ENCODE results near the gene LGALS3. TPM values are rescaled to one million over a fixed set of nuclear protein-coding genes. Genes with fewer than 3 reads are reported as not detected.
"Not testable (repeated sequence)": the region's sequence is repeated elsewhere in the genome, so short reads cannot be mapped to it uniquely, and the experiment has no call there.

LGALS3 gene
- 114 and 178 TPM in 2 replicates for total RNA-seq

- no peak for DNase-seq (ENCODE audit: low read depth)
Measured at GRCh38 chr14:55129086-55129427, at the start of gene LGALS3. Gene LGALS3 (plus strand): TSS chr14:55129252. CDS start chr14:55137374, 8,122 bp downstream.

DNA sequence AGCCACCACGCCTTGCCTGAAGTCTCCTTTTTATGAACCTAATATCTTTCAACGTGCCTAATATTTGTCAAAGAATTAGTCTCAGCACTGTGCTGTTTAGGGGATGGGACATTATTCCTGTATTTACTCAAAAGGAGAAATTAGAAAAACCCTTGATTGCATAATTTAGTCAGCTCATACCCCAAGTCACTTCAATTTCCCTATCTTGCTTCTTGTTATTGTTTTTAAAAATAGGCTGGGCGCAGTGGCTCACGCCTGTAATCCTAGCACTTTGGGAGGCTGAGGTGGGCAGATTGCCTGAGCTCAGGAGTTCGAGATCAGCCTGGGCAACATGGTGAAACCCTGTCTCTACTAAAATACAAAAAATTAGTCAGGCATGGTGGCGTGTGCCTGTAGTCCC lies 49.1 kb upstream of the LGALS3 start:
- DNase-seq (ENCODE audit: low read depth): not testable (repeated sequence)

- no peak for DNase-seq (ENCODE audit: low read depth)
Measured at GRCh38 chr14:55084401-55085059, 44.5 kb upstream of the LGALS3 start.

DNA sequence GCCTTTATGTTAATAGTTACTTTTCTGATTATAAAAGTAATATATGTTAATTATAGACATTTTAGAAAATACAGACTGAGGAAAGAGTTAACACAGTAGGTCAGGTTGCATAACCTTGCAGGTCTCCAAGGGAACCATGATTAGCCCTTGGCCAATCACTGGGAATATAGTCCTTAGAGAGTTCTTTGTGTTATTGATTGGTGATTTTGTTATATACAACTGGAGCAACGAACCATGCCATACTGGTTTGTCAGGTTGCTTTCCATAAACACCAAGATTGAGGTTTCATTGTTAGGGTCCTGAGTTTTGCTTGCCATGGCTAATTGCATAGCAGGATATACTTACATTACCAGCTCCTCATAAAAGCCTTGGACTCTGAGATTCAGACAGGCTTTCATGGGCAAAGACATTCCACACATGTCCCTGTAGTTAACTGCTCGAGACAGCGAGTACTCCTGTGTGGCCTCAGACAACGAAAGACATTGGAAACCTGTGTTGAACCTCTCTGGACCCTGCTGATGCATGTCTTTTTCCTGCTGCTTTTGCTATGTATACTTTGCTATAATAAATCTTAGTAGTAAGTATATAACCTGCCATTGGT lies 43.9 kb upstream of the LGALS3 start:
- DNase-seq (ENCODE audit: low read depth): no peak

DNA sequence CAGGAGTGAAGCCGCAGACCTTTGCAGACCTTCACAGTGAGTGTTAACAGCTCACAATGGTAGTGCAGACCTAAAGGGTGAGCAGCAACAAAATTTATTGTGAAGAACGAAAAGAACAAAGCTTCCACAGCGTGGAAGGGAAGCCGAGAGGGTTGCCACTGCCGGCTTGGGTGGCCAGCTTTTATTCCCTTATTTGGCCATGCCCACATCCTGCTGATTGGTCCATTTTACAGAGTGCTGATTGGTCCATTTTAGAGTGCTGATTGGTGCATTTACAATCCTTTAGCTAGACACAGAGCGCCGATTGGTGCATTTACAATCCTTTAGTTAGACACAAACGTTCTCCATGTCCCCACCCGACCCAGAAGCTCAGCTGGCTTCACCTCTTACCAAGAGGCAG lies 42.1 kb upstream of the LGALS3 start:
- no peak for DNase-seq (ENCODE audit: low read depth)

GRCh38 chr14:55088356-55088755 lies 40.7 kb upstream of the LGALS3 start:
- DNase-seq (ENCODE audit: low read depth): no peak

GRCh38 chr14:55092341-55092740 lies 36.7 kb upstream of the LGALS3 start:
- DNase-seq (ENCODE audit: low read depth): no peak

- peak; percentile 40 for DNase-seq (ENCODE audit: low read depth)
Measured at GRCh38 chr14:55094292-55095157, 34.5 kb upstream of the LGALS3 start.

DNA sequence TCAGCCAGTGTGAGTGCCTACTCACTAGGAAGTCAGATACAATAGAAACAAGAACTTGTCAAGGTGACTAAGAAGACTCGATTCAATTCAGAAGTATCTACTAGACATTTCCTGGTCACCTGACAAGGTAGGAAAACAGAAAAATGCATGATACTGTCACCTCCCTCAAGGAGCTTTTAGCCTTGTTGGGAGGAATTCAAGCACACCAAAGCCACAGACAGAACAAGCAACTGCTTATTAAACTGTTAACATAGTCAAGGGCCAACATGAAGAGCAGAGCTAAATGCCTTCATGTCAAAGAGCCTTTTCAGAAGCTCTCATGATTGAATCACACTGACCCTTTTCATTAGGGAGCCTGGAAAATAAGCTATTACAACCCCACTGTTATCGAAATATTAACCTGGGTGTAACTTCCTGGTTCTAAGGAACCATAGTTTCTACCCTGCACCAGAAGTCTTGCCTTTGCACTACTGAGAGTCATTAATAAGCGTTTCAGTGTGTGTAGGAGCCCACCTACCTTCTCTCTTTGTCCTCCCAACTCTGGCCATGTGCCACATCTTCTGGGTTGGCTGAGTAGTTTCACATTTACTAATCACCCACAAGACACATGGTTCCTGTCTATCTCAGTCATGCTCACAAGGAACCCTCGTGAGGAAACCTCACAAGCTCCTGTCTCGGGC lies 31.0 kb upstream of the LGALS3 start:
- peak; percentile 61 for DNase-seq (ENCODE audit: low read depth)

GRCh38 chr14:55098561-55098898 lies 30.5 kb upstream of the LGALS3 start:
- no peak for DNase-seq (ENCODE audit: low read depth)

DNA sequence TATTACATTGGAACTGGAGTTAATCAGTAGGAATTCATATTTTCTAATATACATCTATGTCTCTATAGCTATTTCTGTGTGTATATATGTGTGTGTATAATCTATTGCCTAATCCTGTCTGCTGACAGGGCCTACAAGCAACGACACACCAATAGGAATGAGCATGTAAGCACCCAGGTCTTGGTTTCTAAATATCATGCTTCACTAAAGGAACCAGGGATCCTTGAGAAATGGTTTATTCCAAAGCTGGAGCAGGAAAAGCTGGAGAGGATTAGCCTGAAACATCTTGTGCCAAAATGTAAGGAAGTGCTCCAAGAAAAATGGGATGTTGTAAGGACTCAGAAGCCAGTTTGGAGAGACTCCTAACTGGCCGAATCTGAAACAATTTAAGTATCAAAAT lies 29.3 kb upstream of the LGALS3 start:
- DNase-seq (ENCODE audit: low read depth): no peak

- DNase-seq (ENCODE audit: low read depth): no peak
Measured at GRCh38 chr14:55101698-55102097, 27.4 kb upstream of the LGALS3 start.

DNA sequence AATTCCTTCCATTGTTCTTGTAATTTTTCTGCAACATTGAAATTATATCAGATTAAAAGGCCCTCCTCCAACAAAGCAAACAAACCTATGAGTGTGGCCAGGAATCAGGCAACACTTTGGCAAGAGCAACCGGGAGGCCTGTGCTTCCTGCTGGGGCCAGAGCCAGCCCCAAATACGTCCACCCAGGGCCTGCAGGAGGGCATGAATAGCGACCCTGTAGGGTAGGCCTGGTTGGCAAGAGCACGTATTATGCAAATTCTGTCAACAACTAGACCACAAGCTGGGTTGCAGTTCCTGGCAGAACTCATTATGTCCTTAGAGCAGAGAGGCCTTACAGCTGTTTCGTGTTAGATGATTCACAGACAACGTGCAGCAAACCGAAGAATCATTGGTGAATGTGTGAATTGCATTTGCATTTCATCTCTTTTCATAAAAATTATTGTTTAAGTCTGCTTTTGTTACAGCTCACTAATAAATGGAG lies 26.9 kb upstream of the LGALS3 start:
- peak; percentile 98 for DNase-seq (ENCODE audit: low read depth)

DNA sequence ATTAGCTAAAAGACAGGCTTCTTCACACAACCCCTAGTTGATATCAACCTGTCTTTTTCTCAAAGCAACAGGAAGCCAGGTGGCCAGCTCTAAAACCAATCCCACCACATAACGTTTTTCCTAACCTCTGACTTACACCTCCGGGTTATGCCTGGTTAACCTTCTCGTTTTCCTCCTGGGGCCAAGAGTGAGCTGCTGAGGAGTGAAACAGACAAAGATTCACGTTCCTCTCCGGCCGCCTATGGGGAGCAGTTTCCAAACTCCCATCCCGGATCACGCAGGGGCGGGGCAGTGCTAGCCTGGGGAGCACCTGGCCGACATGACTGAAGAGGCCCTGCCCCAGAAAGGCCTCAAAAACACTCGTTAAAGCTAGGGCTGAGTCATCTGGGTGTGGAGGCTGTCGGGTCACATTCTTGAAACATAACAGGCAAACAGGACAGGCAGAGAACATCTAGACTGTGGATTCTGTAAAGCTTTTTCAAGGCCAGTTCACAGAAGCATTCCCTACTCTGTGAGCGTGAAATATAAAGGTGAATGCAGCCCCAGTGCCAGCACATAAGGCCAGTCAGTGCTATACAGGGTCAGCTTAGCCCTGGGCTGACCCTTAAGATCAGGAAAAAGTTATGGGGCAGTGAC lies 25.9 kb upstream of the LGALS3 start:
- DNase-seq (ENCODE audit: low read depth): peak; percentile 98

GRCh38 chr14:55103971-55104954 lies 24.8 kb upstream of the LGALS3 start:
- no peak for DNase-seq (ENCODE audit: low read depth)

DNA sequence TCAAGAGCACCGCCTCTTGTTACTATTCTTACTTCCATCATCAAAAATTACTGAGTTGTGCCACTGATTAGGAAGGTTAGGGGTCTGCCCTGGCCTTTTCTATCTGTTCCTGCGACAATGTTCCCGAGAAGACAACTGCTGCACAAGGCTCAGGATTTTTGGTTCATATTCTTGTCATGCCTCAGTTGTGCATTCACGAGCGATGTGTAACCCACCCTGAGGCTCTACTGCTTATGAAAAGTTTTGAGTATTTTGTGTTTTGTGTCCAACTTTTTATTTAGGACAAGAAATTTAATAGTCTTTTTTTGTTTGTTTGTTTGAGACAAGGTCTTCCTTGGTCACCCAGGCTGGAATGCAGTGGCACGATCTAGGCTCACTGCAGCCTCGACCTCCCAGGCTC lies 23.1 kb upstream of the LGALS3 start:
- no peak for DNase-seq (ENCODE audit: low read depth)

DNA sequence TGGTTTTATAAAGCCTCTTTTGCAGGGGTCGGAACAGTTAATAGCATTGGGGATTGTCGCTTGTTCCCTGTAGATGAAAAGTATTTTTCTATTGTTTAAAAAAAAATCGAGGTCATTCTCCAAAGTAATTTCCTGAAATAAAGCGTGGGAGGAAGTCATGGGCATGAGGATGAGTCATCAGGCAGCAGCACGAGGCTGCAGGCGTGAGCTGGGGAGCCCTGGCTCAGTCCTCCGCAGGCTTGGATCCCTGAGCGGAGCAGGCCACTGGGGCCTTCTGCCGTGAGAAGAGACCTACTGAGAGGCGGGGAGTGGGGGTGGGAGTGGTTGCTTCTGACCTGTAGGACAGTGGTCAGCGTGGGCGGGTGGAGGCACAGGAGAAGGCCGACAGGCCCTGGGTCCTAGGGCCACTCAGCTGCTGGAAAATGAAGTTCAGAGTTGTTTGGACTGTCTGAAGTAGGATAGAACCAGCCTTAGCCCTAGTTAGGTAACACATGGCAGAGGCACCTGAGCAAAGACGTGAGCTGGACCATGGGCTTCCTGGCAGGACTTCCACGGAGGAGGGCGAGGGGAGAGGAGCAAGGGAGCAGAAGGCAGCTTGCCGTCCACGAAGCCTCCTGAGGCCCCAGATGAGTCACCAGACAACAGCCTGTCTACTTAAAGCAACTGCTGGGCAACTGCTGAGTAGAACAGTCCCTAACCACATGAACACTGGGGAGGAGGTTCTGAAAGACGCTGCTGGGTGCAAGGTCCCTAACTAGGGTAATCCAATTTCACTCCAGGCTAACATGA lies 21.1 kb upstream of the LGALS3 start:
- DNase-seq (ENCODE audit: low read depth): peak; percentile 95

GRCh38 chr14:55109836-55110235 lies 19.2 kb upstream of the LGALS3 start:
- DNase-seq (ENCODE audit: low read depth): no peak

GRCh38 chr14:55111122-55111708 lies 17.8 kb upstream of the LGALS3 start:
- DNase-seq (ENCODE audit: low read depth): no peak

All from renal cortical epithelial cell (primary cell).